HFFc6 (cell line): Measurements from ENCODE around the gene MFSD8. TPM values are rescaled to one million over a fixed set of nuclear protein-coding genes. Genes with fewer than 3 reads are reported as not detected.
A peak's percentile ranks its signal among the peaks of the same experiment; 100 is the strongest.
"Not testable (repeated sequence)": the region's sequence is repeated elsewhere in the genome, so short reads cannot be mapped to it uniquely, and the experiment has no call there.

Source experiments
- DNase-seq: peaks from one replicate; pipeline ENCODE4 v3.0.0-alpha.2; 2018
- H3K27ac Mint-ChIP-seq: 2 replicates; pipeline ENCODE4 v1.8.0; 2020; ENCODE audit warnings: mild to moderate bottlenecking, mixed read lengths
- H3K27me3 Mint-ChIP-seq: 2 replicates; pipeline ENCODE4 v1.8.0; 2021; ENCODE audit warnings: mild to moderate bottlenecking, moderate library complexity, mixed read lengths; ENCODE audit not compliant: insufficient read depth
- H3K36me3 Mint-ChIP-seq: 2 replicates; pipeline ENCODE4 v1.8.0; 2021; ENCODE audit warnings: low read depth, mixed read lengths
- H3K4me1 Mint-ChIP-seq: 2 replicates; pipeline ENCODE4 v1.8.0; 2020; ENCODE audit warnings: low read depth, mixed read lengths
- H3K4me3 Mint-ChIP-seq: 2 replicates; pipeline ENCODE4 v1.8.0; 2020; ENCODE audit warnings: mild to moderate bottlenecking, moderate library complexity, mixed read lengths
- H3K9me3 Mint-ChIP-seq: 2 replicates; pipeline ENCODE4 v1.8.0; 2020; ENCODE audit warnings: mild to moderate bottlenecking, mixed read lengths
- total RNA-seq, 6 experiments: library from RNA; stranded (reverse); fragmentation: NEBNext Ultra II Directional; extraction: Animal tissue kit (Norgen Biotek cat#: 25700); gene quantifications; 2 replicates in 1 of 6; 3 replicates in 5 of 6; pipeline ENCODE4 v1.2.3, GENCODE V29; 2021
- TF ChIP-seq, protein P1 (sequence below): fragments of 200-600 bp; sonication (generic); IDR thresholded peaks from 2 replicates; pipeline ENCODE4 v1.5.0; 2021; ENCODE audit warnings: antibody characterized with exemption, mild to moderate bottlenecking

Gene MFSD8
- total RNA-seq, 6 experiments from 2014 or later, result 14.6 to 18.9 (median 17.4) TPM

DNA sequence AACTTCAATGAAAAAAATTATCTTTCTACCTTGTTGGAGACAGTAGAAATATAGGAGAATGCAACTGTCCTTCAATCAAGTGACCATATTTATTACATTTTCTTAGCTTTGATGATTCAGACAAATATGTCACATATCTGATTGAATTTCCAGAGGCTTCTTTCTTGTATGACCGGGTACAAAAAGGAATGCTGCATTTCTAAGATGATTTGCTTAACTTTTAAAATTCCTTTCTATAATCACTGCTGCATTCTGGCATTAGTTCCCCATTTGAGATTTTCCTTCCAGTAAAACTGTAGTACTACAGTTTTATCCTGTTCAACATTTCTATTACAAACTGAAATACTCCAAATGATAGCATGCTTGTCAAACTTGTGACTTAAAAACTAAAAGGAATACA is 5.2 kb downstream of the MFSD8 start:
- Mint-ChIP-seq H3K27me3 (no peaks in the 10 kb centered on the region; the same call in 1 of the 2 replicates), H3K36me3 (peaks cover 7% of the 10 kb centered on the region; the same call in 1 of the 2 replicates), H3K4me3 (no peak overlapping the region), H3K27ac (0 out of 2 replicates have a peak overlapping the region, but pooled peaks have one; percentile 7), H3K4me1 (peaks cover 24% of the 10 kb centered on the region), H3K9me3 (no peaks in the 10 kb centered on the region)
- TF ChIP-seq, protein P1, sequence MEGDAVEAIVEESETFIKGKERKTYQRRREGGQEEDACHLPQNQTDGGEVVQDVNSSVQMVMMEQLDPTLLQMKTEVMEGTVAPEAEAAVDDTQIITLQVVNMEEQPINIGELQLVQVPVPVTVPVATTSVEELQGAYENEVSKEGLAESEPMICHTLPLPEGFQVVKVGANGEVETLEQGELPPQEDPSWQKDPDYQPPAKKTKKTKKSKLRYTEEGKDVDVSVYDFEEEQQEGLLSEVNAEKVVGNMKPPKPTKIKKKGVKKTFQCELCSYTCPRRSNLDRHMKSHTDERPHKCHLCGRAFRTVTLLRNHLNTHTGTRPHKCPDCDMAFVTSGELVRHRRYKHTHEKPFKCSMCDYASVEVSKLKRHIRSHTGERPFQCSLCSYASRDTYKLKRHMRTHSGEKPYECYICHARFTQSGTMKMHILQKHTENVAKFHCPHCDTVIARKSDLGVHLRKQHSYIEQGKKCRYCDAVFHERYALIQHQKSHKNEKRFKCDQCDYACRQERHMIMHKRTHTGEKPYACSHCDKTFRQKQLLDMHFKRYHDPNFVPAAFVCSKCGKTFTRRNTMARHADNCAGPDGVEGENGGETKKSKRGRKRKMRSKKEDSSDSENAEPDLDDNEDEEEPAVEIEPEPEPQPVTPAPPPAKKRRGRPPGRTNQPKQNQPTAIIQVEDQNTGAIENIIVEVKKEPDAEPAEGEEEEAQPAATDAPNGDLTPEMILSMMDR, result no peak
- peak; percentile 22 for DNase-seq

GRCh38 chr4:127957105-127957504 is 7.9 kb downstream of the MFSD8 start:
- TF ChIP-seq, protein P1, result no peak
- DNase-seq, result no peak
- H3K36me3 Mint-ChIP-seq, result peaks cover 5% of the 10 kb centered on the region; the same call in 1 of the 2 replicates
- H3K27me3 Mint-ChIP-seq, result no peaks in the 10 kb centered on the region
- H3K4me1 Mint-ChIP-seq, result peaks cover 11% of the 10 kb centered on the region; the same call in 1 of the 2 replicates
- no peak overlapping the region for H3K27ac Mint-ChIP-seq
- H3K4me3 Mint-ChIP-seq, result no peak overlapping the region
- no peaks in the 10 kb centered on the region for H3K9me3 Mint-ChIP-seq

- no peak overlapping the region for H3K4me3 Mint-ChIP-seq
- H3K9me3 Mint-ChIP-seq, result no peaks in the 10 kb centered on the region
- peak; percentile 53 for DNase-seq
- H3K27ac Mint-ChIP-seq, result peak overlapping the region; percentile 77
- H3K4me1 Mint-ChIP-seq, result peaks cover 19% of the 10 kb centered on the region
- peaks cover 11% of the 10 kb centered on the region for H3K36me3 Mint-ChIP-seq
- no peaks in the 10 kb centered on the region; the same call in 1 of the 2 replicates for H3K27me3 Mint-ChIP-seq
- TF ChIP-seq, protein P1, result no peak
Observed at GRCh38 chr4:127936974-127937373, 28.0 kb downstream of the MFSD8 start.

- H3K9me3 Mint-ChIP-seq, H3K27me3 Mint-ChIP-seq, H3K4me1 Mint-ChIP-seq, H3K27ac Mint-ChIP-seq, H3K4me3 Mint-ChIP-seq, DNase-seq, H3K36me3 Mint-ChIP-seq: not testable (repeated sequence)
Observed at GRCh38 chr4:127931836-127932235, 33.1 kb downstream of the MFSD8 start.

DNA sequence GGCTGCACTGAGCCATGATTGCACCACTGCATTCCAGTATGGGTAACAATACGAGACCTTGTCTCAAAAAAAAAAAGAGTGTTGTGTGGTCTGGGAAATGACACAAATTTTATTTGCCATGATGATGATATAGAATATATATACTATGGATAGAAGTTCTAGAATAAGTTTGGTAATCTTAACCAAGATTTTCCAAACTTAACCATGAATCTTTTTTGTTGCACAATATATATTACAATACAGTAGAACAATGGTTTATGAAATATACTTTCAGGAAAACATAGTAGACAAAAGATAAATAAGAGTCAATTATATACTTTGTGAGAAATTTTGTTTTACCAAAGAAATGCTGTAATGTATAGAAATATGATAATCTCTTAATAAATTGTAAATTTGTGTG is 34.8 kb downstream of the MFSD8 start:
- TF ChIP-seq, protein P1, result no peak
- no peak for DNase-seq
- H3K27ac Mint-ChIP-seq, result no peak overlapping the region
- no peaks in the 10 kb centered on the region for H3K9me3 Mint-ChIP-seq
- H3K4me1 Mint-ChIP-seq, result no peaks in the 10 kb centered on the region
- no peaks in the 10 kb centered on the region for H3K27me3 Mint-ChIP-seq
- H3K36me3 Mint-ChIP-seq, result peaks cover 15% of the 10 kb centered on the region
- H3K4me3 Mint-ChIP-seq, result no peak overlapping the region

DNA sequence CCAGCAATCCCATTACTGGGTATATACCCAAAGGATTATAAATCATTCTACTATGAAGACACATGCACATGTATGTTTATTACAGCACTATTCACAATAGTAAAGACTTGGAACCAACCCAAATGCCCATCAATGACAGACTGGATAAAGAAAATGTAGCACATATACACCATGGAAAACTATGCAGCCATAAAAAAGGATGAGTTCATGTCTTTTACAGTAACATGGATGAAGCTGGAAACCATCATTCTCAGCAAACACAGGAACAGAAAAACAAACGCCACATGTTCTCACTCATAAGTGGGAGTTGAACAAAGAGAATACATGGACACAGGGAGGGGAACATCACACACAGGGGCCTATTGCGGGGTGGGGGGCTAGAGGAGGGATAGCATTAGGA is 39.3 kb downstream of the MFSD8 start:
- not testable (repeated sequence) for H3K4me3 Mint-ChIP-seq, DNase-seq, H3K27ac Mint-ChIP-seq, H3K9me3 Mint-ChIP-seq, H3K4me1 Mint-ChIP-seq, H3K27me3 Mint-ChIP-seq
- H3K36me3 Mint-ChIP-seq, result peaks cover 19% of the 10 kb centered on the region

DNA sequence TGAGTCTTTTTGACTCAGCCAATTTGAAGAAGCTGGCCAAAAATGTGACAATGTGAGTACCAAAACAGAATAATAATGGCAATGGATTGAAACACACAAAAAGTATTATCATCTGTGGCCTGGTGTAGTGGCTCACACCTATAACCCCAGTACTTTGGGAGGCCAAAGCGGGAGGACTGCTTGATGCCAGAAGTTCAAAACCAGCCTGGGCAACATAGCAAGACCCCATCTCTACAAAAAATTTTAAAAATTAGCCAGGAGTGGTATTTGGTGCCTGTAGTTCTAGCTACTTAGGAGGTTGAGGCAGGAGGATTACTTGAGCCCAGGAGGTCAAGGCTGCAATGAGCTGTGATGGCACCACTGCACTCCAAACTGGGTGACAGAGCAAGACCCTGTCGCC is 42.7 kb downstream of the MFSD8 start:
- Mint-ChIP-seq H3K36me3 (peaks cover 22% of the 10 kb centered on the region), H3K27me3 (no peaks in the 10 kb centered on the region), H3K9me3 (no peaks in the 10 kb centered on the region), H3K4me1 (no peaks in the 10 kb centered on the region), H3K4me3 (no peak overlapping the region), H3K27ac (no peak overlapping the region)
- TF ChIP-seq, protein P1, result no peak
- DNase-seq, result no peak
